Stomach (tissue), 4 donors: ENCODE measurements around the gene SCN2A.

Source experiments
- POLR2A ChIP-seq, 4 donors: fragments of 450-650 bp; IDR thresholded peaks; one replicate each; pipeline ENCODE4 v1.6.1; 2016; ENCODE audit warnings: antibody characterized with exemption in 4 of 4, control low read depth in 2 of 4, mild to moderate bottlenecking in 1 of 4, moderate library complexity in 1 of 4
- TF ChIP-seq, protein P1 (sequence below), 7 experiments: fragments of 450-650 bp in 4 of 7; fragments of 200-600 bp in 3 of 7; sonication (generic) in 3 of 7; IDR thresholded peaks; one replicate each; pipeline ENCODE4 v1.5.1; 2016 to 2019; ENCODE audit warnings: antibody characterized with exemption in 7 of 7, control low read depth in 2 of 7, mild to moderate bottlenecking in 1 of 7

DNA sequence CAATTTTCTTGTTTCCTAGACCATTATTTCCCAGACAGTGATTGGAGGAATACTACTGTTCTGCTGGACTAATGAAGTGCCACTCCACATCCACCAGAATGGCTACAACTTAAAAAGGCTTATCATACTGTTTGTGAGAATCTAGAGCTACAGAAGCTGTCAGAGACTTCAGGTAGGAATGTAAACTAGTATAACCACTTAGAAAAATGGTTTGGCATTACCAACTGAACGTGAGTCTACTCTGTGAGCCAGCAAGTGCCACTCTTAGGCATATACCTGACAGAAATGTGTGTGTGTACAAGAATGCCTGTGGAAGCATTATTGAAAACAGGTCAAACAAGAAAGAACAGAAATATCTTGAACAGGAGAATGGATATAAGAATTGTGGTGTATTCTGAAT is 31.1 kb upstream of the SCN2A start:
- TF ChIP-seq, protein P1, sequence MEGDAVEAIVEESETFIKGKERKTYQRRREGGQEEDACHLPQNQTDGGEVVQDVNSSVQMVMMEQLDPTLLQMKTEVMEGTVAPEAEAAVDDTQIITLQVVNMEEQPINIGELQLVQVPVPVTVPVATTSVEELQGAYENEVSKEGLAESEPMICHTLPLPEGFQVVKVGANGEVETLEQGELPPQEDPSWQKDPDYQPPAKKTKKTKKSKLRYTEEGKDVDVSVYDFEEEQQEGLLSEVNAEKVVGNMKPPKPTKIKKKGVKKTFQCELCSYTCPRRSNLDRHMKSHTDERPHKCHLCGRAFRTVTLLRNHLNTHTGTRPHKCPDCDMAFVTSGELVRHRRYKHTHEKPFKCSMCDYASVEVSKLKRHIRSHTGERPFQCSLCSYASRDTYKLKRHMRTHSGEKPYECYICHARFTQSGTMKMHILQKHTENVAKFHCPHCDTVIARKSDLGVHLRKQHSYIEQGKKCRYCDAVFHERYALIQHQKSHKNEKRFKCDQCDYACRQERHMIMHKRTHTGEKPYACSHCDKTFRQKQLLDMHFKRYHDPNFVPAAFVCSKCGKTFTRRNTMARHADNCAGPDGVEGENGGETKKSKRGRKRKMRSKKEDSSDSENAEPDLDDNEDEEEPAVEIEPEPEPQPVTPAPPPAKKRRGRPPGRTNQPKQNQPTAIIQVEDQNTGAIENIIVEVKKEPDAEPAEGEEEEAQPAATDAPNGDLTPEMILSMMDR (IDR thresholded peaks at IDR 0.05): no peak
- no peak for TF ChIP-seq POLR2A (IDR thresholded peaks at IDR 0.05)
